ENCODE measurements around the gene CDK6.

CDK6 gene

GRCh38 chr7:92740700-92741126 is 95.7 kb downstream of the CDK6 start:
- Histone ChIP-seq H3K4me3 (ENCODE audit: low read length) (no peak overlapping the region), H3K9ac (ENCODE audit: low read length) (no peak overlapping the region), H3K36me3 (replicated peaks; ENCODE audit: low read depth, low read length) (peaks cover 7% of the 10 kb centered on the region), H3K27ac (ENCODE audit: low read length) (no peak overlapping the region), H4K20me1 (ENCODE audit: insufficient read depth, low read length) (peaks cover 15% of the 10 kb centered on the region; the same call in 1 of the 2 replicates), H2AFZ (ENCODE audit: low read depth, low read length) (no peak overlapping the region), H3K79me2 (ENCODE audit: low read length) (peaks cover 38% of the 10 kb centered on the region), H3K4me1 (ENCODE audit: low read length) (no peaks in the 10 kb centered on the region), H3K27me3 (ENCODE audit: low read depth, low read length) (no peaks in the 10 kb centered on the region), H3K9me3 (ENCODE audit: insufficient read depth, low read length) (no peaks in the 10 kb centered on the region), H3K4me2 (ENCODE audit: low read length) (no peak overlapping the region)
- TF ChIP-seq EZH2phosphoT487 (IDR thresholded peaks at IDR 0.05; ENCODE audit: low read depth): no peak
- TF ChIP-seq CTCF (IDR thresholded peaks at IDR 0.05; ENCODE audit: low read depth, low read length): no peak

GRCh38 chr7:92740134-92740533 is 96.2 kb downstream of the CDK6 start:
- Histone ChIP-seq H3K79me2 (ENCODE audit: low read length) (peaks cover 38% of the 10 kb centered on the region), H3K4me2 (ENCODE audit: low read length) (no peak overlapping the region), H3K9me3 (ENCODE audit: insufficient read depth, low read length) (no peaks in the 10 kb centered on the region), H2AFZ (ENCODE audit: low read depth, low read length) (no peak overlapping the region), H3K4me1 (ENCODE audit: low read length) (no peaks in the 10 kb centered on the region), H3K27ac (ENCODE audit: low read length) (no peak overlapping the region), H3K4me3 (ENCODE audit: low read length) (no peak overlapping the region), H3K9ac (ENCODE audit: low read length) (no peak overlapping the region), H4K20me1 (ENCODE audit: insufficient read depth, low read length) (peaks cover 15% of the 10 kb centered on the region; the same call in 1 of the 2 replicates), H3K36me3 (replicated peaks; ENCODE audit: low read depth, low read length) (peaks cover 5% of the 10 kb centered on the region), H3K27me3 (ENCODE audit: low read depth, low read length) (no peaks in the 10 kb centered on the region)
- TF ChIP-seq CTCF (IDR thresholded peaks at IDR 0.05; ENCODE audit: low read depth, low read length) (no peak), EZH2phosphoT487 (IDR thresholded peaks at IDR 0.05; ENCODE audit: low read depth) (no peak)

GRCh38 chr7:92739091-92739490 is 97.3 kb downstream of the CDK6 start:
- H3K9me3 ChIP-seq (ENCODE audit: insufficient read depth, low read length): no peaks in the 10 kb centered on the region
- no peak for TF ChIP-seq EZH2phosphoT487 (IDR thresholded peaks at IDR 0.05; ENCODE audit: low read depth)
- no peak for TF ChIP-seq CTCF (IDR thresholded peaks at IDR 0.05; ENCODE audit: low read depth, low read length)
- no peak overlapping the region for H3K4me3 ChIP-seq (ENCODE audit: low read length)
- peaks cover 17% of the 10 kb centered on the region; the same call in 1 of the 2 replicates for H4K20me1 ChIP-seq (ENCODE audit: insufficient read depth, low read length)
- no peak overlapping the region for H3K4me2 ChIP-seq (ENCODE audit: low read length)
- no peak overlapping the region for H3K27ac ChIP-seq (ENCODE audit: low read length)
- H3K36me3 ChIP-seq (replicated peaks; ENCODE audit: low read depth, low read length): no peaks in the 10 kb centered on the region
- H2AFZ ChIP-seq (ENCODE audit: low read depth, low read length): no peak overlapping the region
- no peaks in the 10 kb centered on the region for H3K27me3 ChIP-seq (ENCODE audit: low read depth, low read length)
- H3K4me1 ChIP-seq (ENCODE audit: low read length): no peaks in the 10 kb centered on the region
- no peak overlapping the region for H3K9ac ChIP-seq (ENCODE audit: low read length)
- H3K79me2 ChIP-seq (ENCODE audit: low read length): peaks cover 43% of the 10 kb centered on the region

- Histone ChIP-seq H3K4me2 (ENCODE audit: low read length) (no peak overlapping the region), H3K9ac (ENCODE audit: low read length) (no peak overlapping the region), H3K4me1 (ENCODE audit: low read length) (peaks cover 1% of the 10 kb centered on the region), H3K27me3 (ENCODE audit: low read depth, low read length) (no peaks in the 10 kb centered on the region), H3K36me3 (replicated peaks; ENCODE audit: low read depth, low read length) (no peaks in the 10 kb centered on the region), H2AFZ (ENCODE audit: low read depth, low read length) (no peak overlapping the region), H3K9me3 (ENCODE audit: insufficient read depth, low read length) (no peaks in the 10 kb centered on the region), H4K20me1 (ENCODE audit: insufficient read depth, low read length) (peaks cover 20% of the 10 kb centered on the region; the same call in 1 of the 2 replicates), H3K4me3 (ENCODE audit: low read length) (no peak overlapping the region), H3K27ac (ENCODE audit: low read length) (no peak overlapping the region), H3K79me2 (ENCODE audit: low read length) (peaks cover 42% of the 10 kb centered on the region)
- TF ChIP-seq EZH2phosphoT487 (IDR thresholded peaks at IDR 0.05; ENCODE audit: low read depth) (no peak), CTCF (IDR thresholded peaks at IDR 0.05; ENCODE audit: low read depth, low read length) (no peak)
Observed at GRCh38 chr7:92737706-92738105, 98.7 kb downstream of the CDK6 start.

Data from OCI-LY3 (cell line).